Psoas muscle (tissue), 8 donors: Measurements from ENCODE around the gene PDLIM4. TPM values are rescaled to one million over a fixed set of nuclear protein-coding genes. Genes with fewer than 3 reads are reported as not detected.

Source experiments
- ATAC-seq, 4 donors: fragments of 200-7000 bp; cut with Tn5 transposase; one replicate each; pipeline ENCODE4 v1.9.1; 2020; ENCODE audit warnings: moderate library complexity in 3 of 4, mild to moderate bottlenecking in 2 of 4
- DNase-seq, 2 donors: peaks; one replicate each; pipeline ENCODE4 v3.0.0-alpha.2; 2020
- H3K27ac ChIP-seq: fragments of 200-600 bp; one replicate; pipeline ENCODE4 v1.8.0; 2022
- H3K27me3 ChIP-seq, 3 donors: fragments of 200-600 bp in 1 of 3; one replicate each; pipeline versions ENCODE4 v1.6.1 to v1.8.0; 2013 to 2022; ENCODE audit warnings: low read length in 2 of 3, mild to moderate bottlenecking in 2 of 3, moderate library complexity in 1 of 3; ENCODE audit not compliant: insufficient read depth in 3 of 3
- H3K36me3 ChIP-seq, 2 donors: fragments of 200-600 bp in 1 of 2; one replicate each; pipeline versions ENCODE4 v1.6.1 to v1.8.0; 2013 to 2022; ENCODE audit warnings: low read depth in 1 of 2, mild to moderate bottlenecking in 1 of 2, moderate library complexity in 1 of 2; ENCODE audit not compliant: insufficient read depth in 1 of 2
- H3K4me1 ChIP-seq: fragments of 200-600 bp; one replicate; pipeline ENCODE4 v1.8.0; 2022
- H3K4me3 ChIP-seq: fragments of 200-600 bp; one replicate; pipeline ENCODE4 v1.8.0; 2022; ENCODE audit warnings: mild to moderate bottlenecking
- H3K9me3 ChIP-seq: fragments of 200-600 bp; one replicate; pipeline ENCODE4 v1.8.0; 2022
- CTCF ChIP-seq: fragments of 200-600 bp; IDR thresholded peaks from one replicate; pipeline ENCODE4 v1.8.0; 2022; ENCODE audit warnings: antibody characterized with exemption
- WGBS, 3 donors: extraction: QIAGEN DNeasy Blood & Tissue Kit; methylation state at CpG; one replicate each; pipeline versions ENCODE4 v1.1.6 to v1.1.7; 2013; 5-methylcytosine and 5-hydroxymethylcytosine counted together
- intact Hi-C, 2 donors: fragments of 100-400 bp; cut with DNase I; formaldehyde crosslinking; loops; one replicate each; pipeline versions ENCODE4 v1.11.0 to v1.14.2; 2022
- polyA plus RNA-seq, 3 donors: library from polyadenylated mRNA; stranded (reverse); fragments of 200-250 nt; gene quantifications; one replicate each; pipeline ENCODE4 v1.2.3, GENCODE V29; 2013
- total RNA-seq, 4 donors: library from RNA; stranded (reverse); fragmentation: NEBNext Ultra II Directional in 2 of 4; extraction: Animal tissue kit (Norgen Biotek cat#: 25700) in 2 of 4; gene quantifications; one replicate each; pipeline versions ENCODE4 v1.2.1 to v1.2.4, GENCODE V29; 2021 to 2023
- donor health status: healthy with polysubstance abuse.
- donor health status: DM: no; HTN: no; CAD: no; lungs with moderate emphysema.
- donor health status: Bipolar disorder and iron deficiency.
- donor health status: healthy.
- donor health status: DM: yes; HTN: yes; CAD: no.
- donor health status: DM: no; HTN: no; CAD: no.
- donor health status: DM: no; HTN: no; CAD: no.
- donor health status: DM: yes; HTN: yes; CAD: no.

PDLIM4 gene
- total and polyA plus RNA-seq, 7 donors: 1.8 to 6.6 (median 5.6) TPM

- DNase-seq (no peak), ATAC-seq (no peak)
- intact Hi-C loops: no loop called here
- Histone ChIP-seq H3K9me3 (no peaks in the 10 kb centered on the region), H3K4me1 (peaks cover 12% of the 10 kb centered on the region), H3K27me3 (peaks cover 0 to 15% (median 0%) of the 10 kb centered on the region in 3 donors), H3K4me3 (peak overlapping the region; percentile 70), H3K27ac (peak overlapping the region; percentile 69), H3K36me3 (no peaks in the 10 kb centered on the region)
- whole genome bisulfite sequencing, 3 donors: 85 to 89% (median 87%) methylated on average over 6 of the region's 6 CpGs
- no peak for TF ChIP-seq CTCF
Measured at GRCh38 chr5:132256783-132257130, 739 bp upstream of the PDLIM4 start.

DNA sequence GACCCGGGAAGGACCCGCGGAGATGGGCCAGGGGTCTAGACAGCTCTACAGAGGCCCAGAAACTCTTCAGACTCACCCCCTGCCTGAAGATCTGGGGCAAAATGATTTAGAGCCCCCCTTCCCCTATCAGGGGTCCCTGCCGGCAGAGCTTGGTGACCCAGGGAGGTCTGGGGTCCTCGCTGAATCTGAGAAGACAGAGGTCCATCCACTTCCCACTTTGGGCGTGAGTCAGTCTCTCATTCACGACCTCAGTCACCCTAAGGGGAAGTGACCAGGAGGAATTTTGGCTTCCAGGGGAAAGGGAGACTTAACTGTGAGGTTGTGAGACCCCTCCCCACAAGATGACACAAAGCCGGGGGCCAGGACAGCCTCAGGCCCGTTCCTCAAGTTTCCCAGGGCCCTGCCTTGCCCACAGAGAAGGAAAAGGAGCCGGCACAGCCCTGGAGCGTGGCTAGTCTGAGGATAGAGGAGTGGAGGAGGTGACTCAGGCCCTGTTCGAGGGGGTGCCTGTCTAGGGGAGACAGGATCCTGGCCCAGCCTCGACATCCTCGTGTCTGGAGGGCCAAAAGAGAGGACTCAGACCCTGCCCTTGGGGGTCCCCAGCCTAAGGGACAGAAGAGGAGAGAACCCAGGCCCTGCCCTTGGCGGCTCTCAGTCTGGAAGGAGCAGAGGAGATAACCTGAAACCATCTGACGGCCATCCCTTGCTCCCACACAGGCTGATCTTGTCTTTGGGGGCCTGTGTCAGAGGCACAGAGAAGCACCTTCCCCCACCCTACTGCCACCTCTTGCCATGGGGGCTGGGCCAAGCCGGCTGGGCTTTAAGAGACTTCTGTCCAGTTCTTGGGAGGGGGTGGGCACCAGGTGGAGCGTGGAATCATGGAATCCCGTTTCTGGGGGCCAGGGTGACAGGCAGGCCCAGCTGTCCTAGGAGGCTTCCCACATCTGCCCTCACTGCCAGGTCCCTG is 889 bp downstream of the PDLIM4 start:
- intact Hi-C loops: no loop called here
- WGBS, 3 donors: 49 to 55% (median 52%) methylated on average over 19 of the region's 19 CpGs
- ATAC-seq (peak; percentile 29 to 47 (median 38)), DNase-seq (peak; percentile 37 to 55)
- peak overlapping the region; percentile 70 for H3K4me3 ChIP-seq
- H3K27me3 ChIP-seq: peaks cover 0 to 15% (median 0%) of the 10 kb centered on the region in 3 donors
- H3K36me3 ChIP-seq: no peaks in the 10 kb centered on the region
- peak overlapping the region; percentile 69 for H3K27ac ChIP-seq
- TF ChIP-seq CTCF: no peak
- no peaks in the 10 kb centered on the region for H3K9me3 ChIP-seq
- H3K4me1 ChIP-seq: peaks cover 12% of the 10 kb centered on the region

DNA sequence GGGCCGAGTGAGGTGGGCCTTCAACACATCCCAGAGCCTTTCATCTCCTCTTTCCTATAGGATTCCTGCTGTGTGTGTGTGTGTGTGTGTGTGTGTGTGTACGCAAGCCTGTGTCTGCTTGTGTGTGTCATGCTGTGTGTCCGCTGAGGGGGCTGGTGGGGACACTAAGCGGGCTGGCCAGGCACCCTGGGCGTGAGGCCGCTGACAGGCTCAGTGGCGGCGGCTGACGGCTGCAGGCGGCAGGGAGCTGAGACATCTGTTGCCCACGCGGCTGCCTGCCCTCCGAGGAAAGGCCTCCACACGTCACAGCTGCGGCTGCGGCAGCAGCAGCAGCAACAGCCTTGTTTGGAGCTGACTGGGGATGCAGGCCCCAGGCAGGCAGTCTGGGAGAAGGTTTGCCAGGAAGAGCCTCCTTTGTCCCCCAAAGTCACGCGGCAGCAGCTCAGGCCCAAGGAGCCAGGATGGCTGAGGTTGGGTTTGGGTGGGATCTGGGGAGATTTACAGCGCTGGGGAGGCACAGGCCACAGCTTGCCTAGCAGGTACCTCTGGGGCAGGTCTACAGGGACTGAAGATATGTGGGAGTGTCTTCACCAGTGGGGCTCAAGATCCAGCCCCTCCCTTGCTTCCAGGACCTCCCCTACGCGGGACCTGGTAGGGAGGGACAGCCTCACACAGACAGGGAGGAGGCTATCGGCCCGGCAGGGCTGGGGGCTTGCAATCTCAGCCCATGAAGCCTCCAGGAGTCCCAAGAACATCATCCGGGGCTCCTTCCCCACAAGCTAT is 1.8 kb downstream of the PDLIM4 start:
- WGBS, 3 donors: 62 to 68% (median 64%) methylated on average over 22 to 24 of the region's 24 CpGs
- Histone ChIP-seq H3K4me3 (peak overlapping the region; percentile 70), H3K4me1 (peaks cover 17% of the 10 kb centered on the region), H3K27ac (peak overlapping the region; percentile 69), H3K27me3 (peaks cover 0 to 15% (median 0%) of the 10 kb centered on the region in 3 donors), H3K36me3 (no peaks in the 10 kb centered on the region), H3K9me3 (no peaks in the 10 kb centered on the region)
- ATAC-seq (peak; percentile 33 to 62 (median 36)), DNase-seq (peak; percentile 75 to 84)
- TF ChIP-seq CTCF: no peak
- intact Hi-C loops: no loop called here

- no peaks in the 10 kb centered on the region for H3K9me3 ChIP-seq
- H3K27ac ChIP-seq: peak overlapping the region; percentile 42
- H3K27me3 ChIP-seq: peaks cover 0 to 15% (median 0%) of the 10 kb centered on the region in 3 donors
- H3K4me1 ChIP-seq: peaks cover 11% of the 10 kb centered on the region
- no peak for DNase-seq
- ATAC-seq: no peak
- intact Hi-C loops: no loop called here
- 62 to 71% (median 63%) methylated on average over 6 of the region's 6 CpGs for WGBS, 3 donors
- no peaks in the 10 kb centered on the region for H3K36me3 ChIP-seq
- no peak for TF ChIP-seq CTCF
- peak overlapping the region; percentile 70 for H3K4me3 ChIP-seq
Measured at GRCh38 chr5:132260051-132260450, 2.6 kb downstream of the PDLIM4 start.
